Activated B cell treated with CpG ODN at 0.5 μM for 24 hours (primary cell): Measurements from ENCODE around the gene MTA2. TPM values are rescaled to one million over a fixed set of nuclear protein-coding genes. Genes with fewer than 3 reads are reported as not detected.
"Not testable (repeated sequence)": the region's sequence is repeated elsewhere in the genome, so short reads cannot be mapped to it uniquely, and the experiment has no call there.

Experiments
- ATAC-seq: fragments of 200-7000 bp; cut with Tn5 transposase; one replicate; pipeline ENCODE4 v1.10.0; 2021; ENCODE audit warnings: low read depth, mild to moderate bottlenecking, moderate library complexity
- CTCF ChIA-PET: fragments of 350-600 bp; sonication (Branson Sonifier 250); formaldehyde crosslinking; loops from one replicate; lab custom pipeline; 2021; ENCODE audit warnings: antibody characterized with exemption; lab: Charles Lee
- POLR2A ChIA-PET: fragments of 350-600 bp; sonication (Branson Sonifier 250); formaldehyde crosslinking; loops from one replicate; lab custom pipeline; 2021; ENCODE audit warnings: antibody characterized with exemption; lab: Charles Lee
- DNase-seq: peaks from one replicate; pipeline ENCODE4 v3.0.0; 2022
- H3K27ac Mint-ChIP-seq: one replicate; pipeline ENCODE4 v1.8.0; 2020; ENCODE audit warnings: mixed read lengths
- H3K27me3 Mint-ChIP-seq: one replicate; pipeline ENCODE4 v1.8.0; 2021; ENCODE audit warnings: mixed read lengths
- H3K36me3 Mint-ChIP-seq: one replicate; pipeline ENCODE4 v1.8.0; 2021; ENCODE audit warnings: low read depth, mixed read lengths
- H3K4me1 Mint-ChIP-seq: one replicate; pipeline ENCODE4 v1.8.0; 2021; ENCODE audit warnings: mixed read lengths
- H3K4me3 Mint-ChIP-seq: one replicate; pipeline ENCODE4 v1.8.0; 2020; ENCODE audit warnings: mild to moderate bottlenecking, mixed read lengths
- H3K9me3 Mint-ChIP-seq: one replicate; pipeline ENCODE4 v1.8.0; 2020; ENCODE audit warnings: mixed read lengths
- CTCF ChIP-seq: fragments of 200-600 bp; IDR thresholded peaks from one replicate; pipeline ENCODE4 v1.8.0; 2022; ENCODE audit warnings: antibody characterized with exemption, mild to moderate bottlenecking
- intact Hi-C: fragments of 100-400 bp; cut with micrococcal nuclease; formaldehyde crosslinking; loops from one replicate; pipeline ENCODE4 v1.15.1; 2024
- total RNA-seq: library from RNA; stranded (reverse); gene quantifications from 2 replicates; pipeline ENCODE4 v1.2.3, GENCODE V29; 2022

The MTA2 gene
- total RNA-seq, 1 donor from 2014 or later, result 175 TPM

- no peaks in the 10 kb centered on the region for H3K9me3 Mint-ChIP-seq
- intact Hi-C loops, result loop anchor here (5.0 to 10.0 kb wide), 4 partner anchors 586 to 1641 kb away; partner anchors contain the start of genes FTH1 and TMEM109
These were observed 48.4 kb downstream of the MTA2 start for GRCh38 chr11:62553080-62553838.

GRCh38 chr11:62552485-62553079 lies 49.1 kb downstream of the MTA2 start:
- TF ChIP-seq CTCF, result no peak
- ATAC-seq, result no peak
- H3K4me1 Mint-ChIP-seq, result peaks cover 83% of the 10 kb centered on the region
- H3K27ac Mint-ChIP-seq, result peak overlapping the region; percentile 99
- DNase-seq, result no peak
- POLR2A ChIA-PET, result interaction anchor here (0.6 to 7.4 kb wide), 30 partner anchors 12 to 1191 kb away, joined by 3 to 183 read pairs (median 6); partner anchors contain the start of genes B3GAT3, BSCL2, C11orf98 and CSKMT
- H3K27me3 Mint-ChIP-seq, result no peaks in the 10 kb centered on the region
- intact Hi-C loops, result loop anchor here (5.0 to 10.0 kb wide), 4 partner anchors 585 to 1640 kb away; partner anchors contain the start of genes FTH1 and TMEM109
- H3K9me3 Mint-ChIP-seq, result no peaks in the 10 kb centered on the region
- H3K4me3 Mint-ChIP-seq, result peak overlapping the region; percentile 69
- H3K36me3 Mint-ChIP-seq, result peaks cover 6% of the 10 kb centered on the region
- CTCF ChIA-PET, result interaction anchor here (0.9 to 11.9 kb wide), 5 partner anchors 8 to 158 kb away, joined by 3 to 192 read pairs (median 5); partner anchors contain the start of gene EEF1G

More at GRCh38 chr11:62553080-62553838, 48.4 kb downstream of the MTA2 start:
- ChIA-PET POLR2A (interaction anchor here (0.7 to 7.4 kb wide), 12 partner anchors 12 to 904 kb away, joined by 3 to 183 read pairs (median 10); partner anchors contain the start of genes C11orf98, CSKMT, EEF1G and HNRNPUL2), CTCF (interaction anchor here (0.9 to 11.9 kb wide), 3 partner anchors 11 to 159 kb away, joined by 3 to 192 read pairs (median 11); no protein-coding TSS in a partner anchor)
- DNase-seq (no peak), ATAC-seq (peak; percentile 16)
- H3K27ac Mint-ChIP-seq, result peak overlapping the region; percentile 99
- H3K27me3 Mint-ChIP-seq, result no peaks in the 10 kb centered on the region
- no peak for TF ChIP-seq CTCF
- peaks cover 84% of the 10 kb centered on the region for H3K4me1 Mint-ChIP-seq
- H3K36me3 Mint-ChIP-seq, result peaks cover 8% of the 10 kb centered on the region
- peak overlapping the region; percentile 69 for H3K4me3 Mint-ChIP-seq

- not testable (repeated sequence) for H3K9me3 Mint-ChIP-seq, ATAC-seq, H3K36me3 Mint-ChIP-seq, H3K27me3 Mint-ChIP-seq, DNase-seq, H3K4me3 Mint-ChIP-seq
- Mint-ChIP-seq H3K27ac (peak overlapping the region; percentile 99), H3K4me1 (peaks cover 68% of the 10 kb centered on the region)
- intact Hi-C loops, result loop anchor here (5.0 to 10.0 kb wide), 4 partner anchors 583 to 1638 kb away; partner anchors contain the start of genes FTH1 and TMEM109
- ChIA-PET CTCF (interaction anchor here (2.1 to 11.9 kb wide), 2 partner anchors 8 to 126 kb away, joined by 13 to 192 read pairs; no protein-coding TSS in a partner anchor), POLR2A (interaction anchor here (0.6 to 7.4 kb wide), 10 partner anchors 10 to 586 kb away, joined by 3 to 183 read pairs (median 4); partner anchors contain the start of genes C11orf98, CSKMT, EEF1G and MTA2)
These were observed 51.2 kb downstream of the MTA2 start for GRCh38 chr11:62550478-62550877.

- Mint-ChIP-seq H3K4me3 (no peak overlapping the region), H3K27ac (no peak overlapping the region), H3K9me3 (no peaks in the 10 kb centered on the region), H3K4me1 (peaks cover 64% of the 10 kb centered on the region), H3K27me3 (no peaks in the 10 kb centered on the region), H3K36me3 (peaks cover 10% of the 10 kb centered on the region)
- ChIA-PET POLR2A (interaction anchor here (2.5 to 7.4 kb wide), 2 partner anchors 8 to 9 kb away, joined by 22 to 183 read pairs; no protein-coding TSS in a partner anchor), CTCF (interaction anchor here (11.6 kb wide), 1 partner anchor 125 kb away, joined by 159 read pairs; no protein-coding TSS in a partner anchor)
- DNase-seq (no peak), ATAC-seq (no peak)
- intact Hi-C loops, result no loop called here
- no peak for TF ChIP-seq CTCF
These were observed 52.9 kb downstream of the MTA2 start for GRCh38 chr11:62548545-62549335.
